ENCODE data around the gene NUBPL.
A peak's percentile ranks its signal among the peaks of the same experiment; 100 is the strongest.

Gene NUBPL

GRCh38 chr14:31761325-31761724 lies 200.1 kb downstream of the NUBPL start:
- TF ChIP-seq CTCF (IDR thresholded peaks at IDR 0.05; ENCODE audit: low read depth, low read length), result no peak
- no peak overlapping the region for H3K4me3 ChIP-seq (replicated peaks in 1 of 2; ENCODE audit: low read depth in 2 of 2, low read length in 2 of 2)
- DNase-seq (ENCODE audit: low read depth in 2 of 2), result no peak

DNA sequence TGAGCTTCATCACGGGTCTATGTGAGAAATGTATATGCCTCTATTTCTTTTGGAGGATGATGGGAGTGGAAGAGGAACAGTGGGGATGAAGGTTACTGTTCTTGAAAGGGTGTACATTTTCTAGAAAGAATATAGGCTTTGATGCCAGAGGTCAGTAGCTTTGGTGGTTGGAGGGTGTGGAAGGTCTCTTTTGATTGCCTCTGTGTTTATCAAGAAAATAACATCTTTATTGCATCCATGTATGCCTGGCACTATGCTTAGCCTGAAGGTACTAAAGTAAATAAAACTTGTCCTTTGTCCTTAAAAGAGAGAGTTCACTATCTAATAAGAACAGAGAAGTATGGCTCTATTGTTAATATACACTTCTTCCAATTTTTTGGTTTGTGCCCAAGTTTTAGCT lies 201.8 kb downstream of the NUBPL start:
- no peak overlapping the region for H3K4me3 ChIP-seq (replicated peaks in 1 of 2; ENCODE audit: low read depth in 2 of 2, low read length in 2 of 2)
- no peak for DNase-seq (ENCODE audit: low read depth in 2 of 2)
- no peak for TF ChIP-seq CTCF (IDR thresholded peaks at IDR 0.05; ENCODE audit: low read depth, low read length)

- H3K4me3 ChIP-seq (replicated peaks in 1 of 2; ENCODE audit: low read depth in 2 of 2, low read length in 2 of 2), result no peak overlapping the region
- DNase-seq (ENCODE audit: low read depth in 2 of 2), result no peak
- no peak for TF ChIP-seq CTCF (IDR thresholded peaks at IDR 0.05; ENCODE audit: low read depth, low read length)
Measured at GRCh38 chr14:31766315-31766892, 205.2 kb downstream of the NUBPL start.

DNA sequence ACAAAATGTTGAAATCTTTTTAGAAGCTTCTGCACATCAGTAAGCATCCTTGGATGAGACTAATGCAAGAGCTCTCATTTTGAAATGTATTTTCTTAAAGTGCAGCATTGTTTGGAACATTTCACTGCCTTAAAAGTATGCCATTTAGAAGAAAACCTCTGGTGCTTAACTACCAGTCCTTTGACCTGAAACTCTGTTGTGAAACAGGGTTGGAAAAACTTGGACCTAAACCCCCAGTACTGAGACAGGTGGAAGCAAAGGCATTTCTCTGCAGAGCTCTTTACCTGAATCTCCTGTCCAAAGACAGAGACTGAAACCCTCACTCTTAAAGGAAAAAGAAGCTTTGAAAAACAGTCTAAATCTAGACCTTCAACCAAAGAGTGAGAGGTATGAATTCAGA lies 207.2 kb downstream of the NUBPL start:
- H3K4me3 ChIP-seq (replicated peaks in 1 of 2; ENCODE audit: low read depth in 2 of 2, low read length in 2 of 2), result no peak overlapping the region
- DNase-seq (ENCODE audit: low read depth in 2 of 2), result no peak
- TF ChIP-seq CTCF (IDR thresholded peaks at IDR 0.05; ENCODE audit: low read depth, low read length), result no peak

GRCh38 chr14:31770271-31770670 lies 209.1 kb downstream of the NUBPL start:
- peak; percentile 48 to 59 for DNase-seq (ENCODE audit: low read depth in 2 of 2)
- no peak overlapping the region for H3K4me3 ChIP-seq (replicated peaks in 1 of 2; ENCODE audit: low read depth in 2 of 2, low read length in 2 of 2)
- no peak for TF ChIP-seq CTCF (IDR thresholded peaks at IDR 0.05; ENCODE audit: low read depth, low read length)

DNA sequence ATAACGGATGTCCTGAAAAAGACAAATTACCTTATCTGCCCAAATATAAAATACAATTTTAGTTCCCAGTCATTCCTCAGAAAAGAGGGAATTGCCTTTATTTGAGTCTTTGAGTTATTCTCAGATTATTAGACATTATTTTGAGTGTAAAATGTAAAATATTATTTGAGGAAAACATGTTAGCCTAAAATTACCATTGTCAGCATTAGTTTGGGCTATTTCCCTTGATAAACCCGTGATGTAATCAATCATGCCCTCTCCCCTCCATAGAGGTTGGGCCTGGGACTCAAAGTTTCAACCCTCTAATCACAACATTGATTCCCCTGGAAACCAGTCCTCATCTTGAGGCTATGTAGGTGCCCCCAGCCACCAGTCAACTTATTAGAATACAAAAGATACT lies 213.4 kb downstream of the NUBPL start:
- no peak for DNase-seq (ENCODE audit: low read depth in 2 of 2)
- no peak for TF ChIP-seq CTCF (IDR thresholded peaks at IDR 0.05; ENCODE audit: low read depth, low read length)
- H3K4me3 ChIP-seq (replicated peaks in 1 of 2; ENCODE audit: low read depth in 2 of 2, low read length in 2 of 2), result no peak overlapping the region

- H3K4me3 ChIP-seq (replicated peaks in 1 of 2; ENCODE audit: low read depth in 2 of 2, low read length in 2 of 2), result no peak overlapping the region
- DNase-seq (ENCODE audit: low read depth in 2 of 2), result no peak
- no peak for TF ChIP-seq CTCF (IDR thresholded peaks at IDR 0.05; ENCODE audit: low read depth, low read length)
Measured at GRCh38 chr14:31777312-31777711, 216.1 kb downstream of the NUBPL start.
